Left lung (tissue), 10 donors: Measurements from ENCODE around the gene TAS2R19. TPM values are rescaled to one million over a fixed set of nuclear protein-coding genes. Genes with fewer than 3 reads are reported as not detected.

Experiments used
- ATAC-seq: fragments of 200-7000 bp; cut with Tn5 transposase; one replicate; pipeline ENCODE4 v1.9.1; 2020; ENCODE audit warnings: moderate library complexity
- DNase-seq, 4 donors: peaks; one replicate each; pipeline ENCODE4 v3.0.0-alpha.2; 2013 to 2020
- H3K27ac ChIP-seq, 2 donors: fragments of 200-600 bp; sonication (generic) in 1 of 2; one replicate each; pipeline versions ENCODE4 v1.5.0 to v1.8.0; 2020 to 2021
- H3K27me3 ChIP-seq, 2 donors: fragments of 200-600 bp; sonication (generic) in 1 of 2; one replicate each; pipeline versions ENCODE4 v1.5.0 to v1.8.0; 2020 to 2021
- H3K36me3 ChIP-seq, 2 donors: fragments of 200-600 bp; sonication (generic) in 1 of 2; one replicate each; pipeline versions ENCODE4 v1.5.0 to v1.8.0; 2020 to 2021
- H3K4me1 ChIP-seq, 2 donors: fragments of 200-600 bp; one replicate each; pipeline ENCODE4 v1.8.0; 2021
- H3K4me3 ChIP-seq, 2 donors: fragments of 200-600 bp; sonication (generic) in 1 of 2; one replicate each; pipeline versions ENCODE4 v1.5.0 to v1.8.0; 2020 to 2021; ENCODE audit warnings: mild to moderate bottlenecking in 1 of 2
- H3K9me3 ChIP-seq, 2 donors: fragments of 200-600 bp; sonication (generic) in 1 of 2; one replicate each; pipeline versions ENCODE4 v1.5.0 to v1.8.0; 2020 to 2021
- CTCF ChIP-seq, 2 donors: fragments of 200-600 bp; sonication (generic) in 1 of 2; IDR thresholded peaks; one replicate each; pipeline versions ENCODE4 v1.5.0 to v1.8.0; 2021; ENCODE audit warnings: antibody characterized with exemption in 2 of 2
- intact Hi-C, 2 donors: fragments of 100-400 bp; cut with DNase I; formaldehyde crosslinking; loops; one replicate each; pipeline versions ENCODE4 v1.11.2 to v1.14.2; 2022
- polyA plus RNA-seq, 6 donors: library from polyadenylated mRNA; unstranded; fragments of 120-200 nt; gene quantifications; one replicate each; pipeline ENCODE4 v1.2.1, GENCODE V29; 2013; ENCODE audit not compliant: insufficient read length in 6 of 6
- total RNA-seq, 2 donors: library from RNA; stranded (reverse); fragmentation: NEBNext Ultra II Directional; extraction: Animal tissue kit (Norgen Biotek cat#: 25700); gene quantifications; one replicate each; pipeline ENCODE4 v1.2.1, GENCODE V29; 2021
- donor health status: DM: no; HTN: yes; CAD: no.
- donor health status: DM: no; HTN: no; CAD: no.

TAS2R19 gene
- total and polyA plus RNA-seq, 8 donors = 1.5 to 3.3 (median 2.3) TPM

GRCh38 chr12:10989107-10989506, 33.3 kb downstream of the TAS2R19 start:
- Histone ChIP-seq H3K4me1 (no peaks in the 10 kb centered on the region), H3K4me3 (no peak overlapping the region), H3K27ac (no peak overlapping the region), H3K9me3 (peaks cover 0 to 3% of the 10 kb centered on the region in 2 donors), H3K27me3 (no peaks in the 10 kb centered on the region), H3K36me3 (peaks cover 0 to 4% of the 10 kb centered on the region in 2 donors)
- intact Hi-C loops = no loop called here
- ATAC-seq (no peak), DNase-seq (no peak)
- no peak for TF ChIP-seq CTCF (IDR thresholded peaks at IDR 0.05)

GRCh38 chr12:10986812-10987211, 35.6 kb downstream of the TAS2R19 start, which contains the start of gene TAS2R50:
Gene TAS2R50 (minus strand): TSS chr12:10986912. CDS start chr12:10986860, 52 bp downstream.
- TF ChIP-seq CTCF (IDR thresholded peaks at IDR 0.05) = no peak
- Histone ChIP-seq H3K27ac (no peak within 1 kb of the TSS), H3K4me3 (no peak within 1 kb of the TSS), H3K9me3 (peaks cover 0 to 3% of the 10 kb centered on the region in 2 donors), H3K36me3 (no peaks in the 10 kb centered on the region), H3K27me3 (no peaks in the 10 kb centered on the region), H3K4me1 (no peaks in the 10 kb centered on the region)
- ATAC-seq (no peak), DNase-seq (no peak)
- intact Hi-C loops = no loop called here

- TF ChIP-seq CTCF (IDR thresholded peaks at IDR 0.05) = no peak
- no peak for DNase-seq
- H3K36me3 ChIP-seq = no peaks in the 10 kb centered on the region
- intact Hi-C loops = no loop called here
- no peaks in the 10 kb centered on the region for H3K27me3 ChIP-seq
- no peaks in the 10 kb centered on the region for H3K9me3 ChIP-seq
- H3K27ac ChIP-seq = no peak overlapping the region
- no peak overlapping the region for H3K4me3 ChIP-seq
- no peaks in the 10 kb centered on the region for H3K4me1 ChIP-seq
- ATAC-seq = no peak
Observed at GRCh38 chr12:10982244-10982643, 40.2 kb downstream of the TAS2R19 start.

GRCh38 chr12:10974965-10975364, 47.5 kb downstream of the TAS2R19 start:
- DNase-seq = no peak
- no peaks in the 10 kb centered on the region for H3K9me3 ChIP-seq
- no peaks in the 10 kb centered on the region for H3K36me3 ChIP-seq
- ATAC-seq = no peak
- no peak for TF ChIP-seq CTCF (IDR thresholded peaks at IDR 0.05)
- intact Hi-C loops = no loop called here
- no peak overlapping the region for H3K4me3 ChIP-seq
- no peaks in the 10 kb centered on the region for H3K4me1 ChIP-seq
- no peak overlapping the region for H3K27ac ChIP-seq
- no peaks in the 10 kb centered on the region for H3K27me3 ChIP-seq

Other genes with a start within 250 kb of the TAS2R19 start
- gene TAS2R7, start 220.0 kb downstream of the TAS2R19 start, total RNA-seq = not detected
- not detected for gene TAS2R7, start 220.0 kb downstream of the TAS2R19 start, polyA plus RNA-seq
- not detected for gene TAS2R8, start 215.3 kb downstream of the TAS2R19 start, total RNA-seq
- not detected for gene TAS2R8, start 215.3 kb downstream of the TAS2R19 start, polyA plus RNA-seq
- gene TAS2R9, start 212.5 kb downstream of the TAS2R19 start, total RNA-seq = not detected
- not detected for gene TAS2R9, start 212.5 kb downstream of the TAS2R19 start, polyA plus RNA-seq
- gene TAS2R10, start 196.3 kb downstream of the TAS2R19 start, total RNA-seq = under 1 TPM in 1 of 2 donors, not detected in 1; 0.37 TPM
- gene TAS2R10, start 196.3 kb downstream of the TAS2R19 start, polyA plus RNA-seq = 1 to 10 TPM; 1.9 to 3.3 (median 2.8) TPM
- gene PRR4, start 173.1 kb downstream of the TAS2R19 start, total RNA-seq = 1 to 10 TPM; 1.2 to 1.4 TPM
- 10 to 100 TPM in 3 of 6 donors, 1 to 10 TPM in 3; 7.5 to 19.8 (median 10.6) TPM for gene PRR4, start 173.1 kb downstream of the TAS2R19 start, polyA plus RNA-seq
- 10 to 100 TPM; 10.6 to 12.0 TPM for gene PRH1, start 138.4 kb downstream of the TAS2R19 start, total RNA-seq
- 10 to 100 TPM; 13.1 to 17.2 (median 16.0) TPM for gene PRH1, start 138.4 kb downstream of the TAS2R19 start, polyA plus RNA-seq
- 1 to 10 TPM in 1 of 2 donors, under 1 TPM in 1; 0.99 to 1.0 TPM for gene TAS2R13, start 113.1 kb downstream of the TAS2R19 start, total RNA-seq
- gene TAS2R13, start 113.1 kb downstream of the TAS2R19 start, polyA plus RNA-seq = under 1 TPM in 4 of 6 donors, not detected in 2; 0.14 to 0.59 (median 0.22) TPM
- gene PRH2, start 93.4 kb downstream of the TAS2R19 start, total RNA-seq = not detected
- gene PRH2, start 93.4 kb downstream of the TAS2R19 start, polyA plus RNA-seq = 1 to 10 TPM in 1 of 6 donors, under 1 TPM in 5; 0.33 to 1.1 (median 0.67) TPM
- 1 to 10 TPM; 1.2 to 1.9 TPM for gene TAS2R14, start 83.4 kb downstream of the TAS2R19 start, total RNA-seq
- gene TAS2R14, start 83.4 kb downstream of the TAS2R19 start, polyA plus RNA-seq = 1 to 10 TPM; 3.8 to 5.0 (median 4.8) TPM
- 1 to 10 TPM; 1.0 to 1.1 TPM for gene TAS2R50, start 35.7 kb downstream of the TAS2R19 start, total RNA-seq
- gene TAS2R50, start 35.7 kb downstream of the TAS2R19 start, polyA plus RNA-seq = under 1 TPM in 5 of 6 donors, not detected in 1; 0.17 to 0.34 (median 0.20) TPM
- 1 to 10 TPM; 1.6 to 1.7 TPM for gene TAS2R20, start 24.3 kb downstream of the TAS2R19 start, total RNA-seq
- gene TAS2R20, start 24.3 kb downstream of the TAS2R19 start, polyA plus RNA-seq = 1 to 10 TPM; 2.3 to 3.6 (median 3.1) TPM
- 1 to 10 TPM; 2.1 to 3.4 TPM for gene TAS2R31, start 8.8 kb upstream of the TAS2R19 start, total RNA-seq
- 1 to 10 TPM; 1.2 to 2.9 (median 2.2) TPM for gene TAS2R31, start 8.8 kb upstream of the TAS2R19 start, polyA plus RNA-seq
- 1 to 10 TPM; 1.0 to 1.4 TPM for gene TAS2R46, start 39.7 kb upstream of the TAS2R19 start, total RNA-seq
- gene TAS2R46, start 39.7 kb upstream of the TAS2R19 start, polyA plus RNA-seq = under 1 TPM in 4 of 6 donors, not detected in 2; 0.20 to 0.37 (median 0.31) TPM
- gene TAS2R43, start 69.7 kb upstream of the TAS2R19 start, total RNA-seq = under 1 TPM; 0.52 to 0.71 TPM
- gene TAS2R43, start 69.7 kb upstream of the TAS2R19 start, polyA plus RNA-seq = under 1 TPM; 0.38 to 0.78 (median 0.60) TPM
- 1 to 10 TPM; 1.9 to 3.1 TPM for gene TAS2R30, start 112.0 kb upstream of the TAS2R19 start, total RNA-seq
- under 1 TPM; 0.20 to 0.81 (median 0.35) TPM for gene TAS2R30, start 112.0 kb upstream of the TAS2R19 start, polyA plus RNA-seq
- gene SMIM10L1, start 148.6 kb upstream of the TAS2R19 start, total RNA-seq = 10 to 100 TPM in 1 of 2 donors, 1 to 10 TPM in 1; 9.5 to 10.3 TPM
- gene SMIM10L1, start 148.6 kb upstream of the TAS2R19 start, polyA plus RNA-seq = 10 to 100 TPM; 13.0 to 15.5 (median 13.3) TPM
- gene TAS2R42, start 164.3 kb upstream of the TAS2R19 start, total RNA-seq = not detected
- gene TAS2R42, start 164.3 kb upstream of the TAS2R19 start, polyA plus RNA-seq = under 1 TPM in 1 of 6 donors, not detected in 5; 0.15 TPM
- gene PRB3, start 247.1 kb upstream of the TAS2R19 start, total RNA-seq = not detected
- gene PRB3, start 247.1 kb upstream of the TAS2R19 start, polyA plus RNA-seq = under 1 TPM in 2 of 6 donors, not detected in 4; 0.13 to 0.14 TPM